GM23248 (cell line): ENCODE measurements around the gene PARP9. TPM values are rescaled to one million over a fixed set of nuclear protein-coding genes. Genes with fewer than 3 reads are reported as not detected.

Experiments used
- DNase-seq: peaks from one replicate; pipeline ENCODE4 v3.0.0-alpha.2; 2015
- H2AFZ ChIP-seq: fragments of 200-600 bp; sonication (generic); 2 replicates; pipeline ENCODE4 v1.6.1; 2016; ENCODE audit warnings: antibody characterized with exemption
- H3F3A ChIP-seq: fragments of 200-600 bp; sonication (generic); 2 replicates; pipeline ENCODE4 v1.6.1; 2016; ENCODE audit warnings: mild to moderate bottlenecking, antibody characterized with exemption, mixed run types; ENCODE audit not compliant: insufficient read depth
- H3K27ac ChIP-seq: fragments of 200-600 bp; sonication (generic); 2 replicates; pipeline ENCODE4 v1.5.1; 2016; ENCODE audit warnings: mild to moderate bottlenecking
- H3K27me3 ChIP-seq: fragments of 200-600 bp; sonication (generic); replicated peaks from 2 replicates; pipeline ENCODE4 v1.6.1; 2016; ENCODE audit warnings: mild to moderate bottlenecking; ENCODE audit not compliant: insufficient read depth
- H3K36me3 ChIP-seq: fragments of 200-600 bp; sonication (generic); 2 replicates; pipeline ENCODE4 v1.6.1; 2016; ENCODE audit warnings: low read depth, mild to moderate bottlenecking
- H3K4me1 ChIP-seq: fragments of 200-600 bp; sonication (generic); 2 replicates; pipeline ENCODE4 v1.6.1; 2016; ENCODE audit warnings: mild to moderate bottlenecking; ENCODE audit not compliant: insufficient read depth
- H3K4me2 ChIP-seq: fragments of 200-600 bp; sonication (generic); one replicate; pipeline ENCODE4 v1.6.1; 2016; ENCODE audit warnings: mild to moderate bottlenecking; ENCODE audit not compliant: unreplicated experiment
- H3K4me3 ChIP-seq: fragments of 200-600 bp; sonication (generic); 2 replicates; pipeline ENCODE4 v1.5.1; 2016; ENCODE audit warnings: mild to moderate bottlenecking
- H3K79me2 ChIP-seq: fragments of 200-600 bp; sonication (generic); 2 replicates; pipeline ENCODE4 v1.6.1; 2016; ENCODE audit warnings: mild to moderate bottlenecking; ENCODE audit not compliant: insufficient read depth
- H3K9ac ChIP-seq: fragments of 200-600 bp; sonication (generic); 2 replicates; pipeline ENCODE4 v1.6.1; 2016; ENCODE audit warnings: mild to moderate bottlenecking
- H3K9me2 ChIP-seq: fragments of 200-600 bp; sonication (generic); 2 replicates; pipeline ENCODE4 v1.6.1; 2016; ENCODE audit warnings: mixed run types, mild to moderate bottlenecking, moderate library complexity; ENCODE audit not compliant: insufficient read depth
- H3K9me3 ChIP-seq: fragments of 200-600 bp; sonication (generic); one replicate; pipeline ENCODE4 v1.6.1; 2017; ENCODE audit warnings: low read depth
- H4K20me1 ChIP-seq: fragments of 200-600 bp; sonication (generic); 2 replicates; pipeline ENCODE4 v1.6.0; 2016; ENCODE audit not compliant: insufficient read depth
- EZH2 ChIP-seq: fragments of 200-600 bp; sonication (generic); IDR thresholded peaks from 2 replicates; pipeline ENCODE4 v1.6.1; 2018; ENCODE audit warnings: antibody characterized with exemption, mild to moderate bottlenecking; ENCODE audit not compliant: insufficient read depth, poor library complexity, severe bottlenecking
- EZH2phosphoT487 ChIP-seq: fragments of 200-600 bp; sonication (generic); IDR thresholded peaks from 2 replicates; pipeline ENCODE4 v1.6.1; 2018; ENCODE audit warnings: antibody characterized with exemption, moderate library complexity, mild to moderate bottlenecking, low read depth; ENCODE audit not compliant: insufficient read depth
- WGBS, 2 experiments: methylation state at CpG; one replicate each; pipeline ENCODE4 v1.1.6; 2015 to 2017; ENCODE audit warnings: low lambda C conversion rate in 2 of 2, low coverage in 1 of 2; ENCODE audit errors: missing lambda C conversion rate in 2 of 2; 5-methylcytosine and 5-hydroxymethylcytosine counted together
- in situ Hi-C: fragments of 300-500 bp; cut with MboI; formaldehyde crosslinking; loops from 2 replicates; pipeline ENCODE4 v1.15.0; 2020
- polyA plus RNA-seq: library from polyadenylated mRNA; unstranded; fragments of >200 nt; fragmentation: Nextera tagmentation; extraction: Ambion mirVana; gene quantifications from 2 replicates; pipeline ENCODE4 v1.2.1, GENCODE V29; 2016
- total RNA-seq: library from RNA; depleted of rRNA; stranded (reverse); fragments of >200 nt; shearing (Covaris generic); gene quantifications from 2 replicates; pipeline ENCODE4 v1.2.3, GENCODE V29; 2014

The PARP9 gene
- total and polyA plus RNA-seq, 2 experiments from 2014 or later, result 13.7 to 16.4 TPM

GRCh38 chr3:122606330-122606729 is 42.2 kb upstream of the PARP9 start:
- Histone ChIP-seq H3K36me3 (no peaks in the 10 kb centered on the region), H3K79me2 (no peaks in the 10 kb centered on the region), H3K4me2 (no peak overlapping the region), H3K9me3 (no peaks in the 10 kb centered on the region), H4K20me1 (no peaks in the 10 kb centered on the region), H3K9me2 (no peaks in the 10 kb centered on the region), H2AFZ (no peak overlapping the region), H3K4me1 (no peaks in the 10 kb centered on the region), H3K4me3 (no peak overlapping the region), H3K9ac (no peak overlapping the region), H3F3A (peaks cover 12% of the 10 kb centered on the region), H3K27me3 (no peaks in the 10 kb centered on the region), H3K27ac (no peak overlapping the region)
- TF ChIP-seq EZH2 (no peak), EZH2phosphoT487 (no peak)
- WGBS, 2 experiments, result 50 to 57% methylated on average over 4 of the region's 4 CpGs
- DNase-seq, result no peak
- in situ Hi-C loops, result no loop called here

- Histone ChIP-seq H4K20me1 (no peaks in the 10 kb centered on the region), H3K79me2 (no peaks in the 10 kb centered on the region), H3K4me2 (no peak overlapping the region), H3K36me3 (no peaks in the 10 kb centered on the region), H3K4me3 (no peak overlapping the region), H2AFZ (no peak overlapping the region), H3F3A (no peaks in the 10 kb centered on the region), H3K9me2 (no peaks in the 10 kb centered on the region), H3K9ac (no peak overlapping the region), H3K27me3 (no peaks in the 10 kb centered on the region), H3K27ac (no peak overlapping the region), H3K9me3 (no peaks in the 10 kb centered on the region), H3K4me1 (no peaks in the 10 kb centered on the region)
- in situ Hi-C loops, result no loop called here
- DNase-seq, result no peak
- no peak for TF ChIP-seq EZH2
- TF ChIP-seq EZH2phosphoT487, result no peak
- 80 to 81% methylated on average over 2 of the region's 2 CpGs for WGBS, 2 experiments
Measured at GRCh38 chr3:122603056-122603455, 39.0 kb upstream of the PARP9 start.

GRCh38 chr3:122602011-122602710 is 38.1 kb upstream of the PARP9 start:
- no peaks in the 10 kb centered on the region for H3K4me1 ChIP-seq
- no peaks in the 10 kb centered on the region for H4K20me1 ChIP-seq
- no peak overlapping the region for H3K9ac ChIP-seq
- DNase-seq, result no peak
- no peak overlapping the region for H3K4me3 ChIP-seq
- 32 to 42% methylated on average over 5 of the region's 5 CpGs for WGBS, 2 experiments
- no peak for TF ChIP-seq EZH2phosphoT487
- TF ChIP-seq EZH2, result no peak
- in situ Hi-C loops, result no loop called here
- no peak overlapping the region for H2AFZ ChIP-seq
- H3K36me3 ChIP-seq, result no peaks in the 10 kb centered on the region
- H3K4me2 ChIP-seq, result no peak overlapping the region
- H3K27ac ChIP-seq, result no peak overlapping the region
- no peaks in the 10 kb centered on the region for H3K79me2 ChIP-seq
- no peaks in the 10 kb centered on the region for H3K9me3 ChIP-seq
- H3K27me3 ChIP-seq, result no peaks in the 10 kb centered on the region
- no peaks in the 10 kb centered on the region for H3F3A ChIP-seq
- no peaks in the 10 kb centered on the region for H3K9me2 ChIP-seq

GRCh38 chr3:122598556-122598955 is 34.5 kb upstream of the PARP9 start:
- no peaks in the 10 kb centered on the region for H4K20me1 ChIP-seq
- no peaks in the 10 kb centered on the region for H3K9me3 ChIP-seq
- no peaks in the 10 kb centered on the region for H3K9me2 ChIP-seq
- H3K4me3 ChIP-seq, result no peak overlapping the region
- no peak overlapping the region for H3K4me2 ChIP-seq
- no peak overlapping the region for H2AFZ ChIP-seq
- no peaks in the 10 kb centered on the region for H3K79me2 ChIP-seq
- TF ChIP-seq EZH2 (no peak), EZH2phosphoT487 (no peak)
- no peak for DNase-seq
- no peak overlapping the region for H3K27ac ChIP-seq
- no peak overlapping the region for H3K9ac ChIP-seq
- in situ Hi-C loops, result no loop called here
- H3F3A ChIP-seq, result no peaks in the 10 kb centered on the region
- no peaks in the 10 kb centered on the region for H3K4me1 ChIP-seq
- H3K36me3 ChIP-seq, result no peaks in the 10 kb centered on the region
- H3K27me3 ChIP-seq, result peaks cover 12% of the 10 kb centered on the region
- 71 to 75% methylated on average over 4 of the region's 4 CpGs for WGBS, 2 experiments

GRCh38 chr3:122598151-122598550 is 34.1 kb upstream of the PARP9 start:
- no peak overlapping the region for H3K9ac ChIP-seq
- H3K4me1 ChIP-seq, result no peaks in the 10 kb centered on the region
- no peak overlapping the region for H3K4me2 ChIP-seq
- H3K36me3 ChIP-seq, result no peaks in the 10 kb centered on the region
- no peak overlapping the region for H3K4me3 ChIP-seq
- no peaks in the 10 kb centered on the region for H3F3A ChIP-seq
- TF ChIP-seq EZH2, result no peak
- TF ChIP-seq EZH2phosphoT487, result no peak
- no peaks in the 10 kb centered on the region for H3K9me2 ChIP-seq
- peaks cover 12% of the 10 kb centered on the region for H3K27me3 ChIP-seq
- 66 to 72% methylated on average over 3 of the region's 3 CpGs for WGBS, 2 experiments
- H3K79me2 ChIP-seq, result no peaks in the 10 kb centered on the region
- H3K9me3 ChIP-seq, result no peaks in the 10 kb centered on the region
- H2AFZ ChIP-seq, result no peak overlapping the region
- H4K20me1 ChIP-seq, result no peaks in the 10 kb centered on the region
- in situ Hi-C loops, result no loop called here
- DNase-seq, result no peak
- no peak overlapping the region for H3K27ac ChIP-seq
